Measurements from ENCODE around the gene XXYLT1.
"Not testable (repeated sequence)": the region's sequence is repeated elsewhere in the genome, so short reads cannot be mapped to it uniquely, and the experiment has no call there.

The XXYLT1 gene

GRCh38 chr3:195207056-195207455 lies 63.9 kb downstream of the XXYLT1 start:
- DNase-seq, result no peak

- no peak for DNase-seq
Measured at GRCh38 chr3:195204360-195205163, 66.4 kb downstream of the XXYLT1 start.

- no peak for DNase-seq
Measured at GRCh38 chr3:195203606-195204005, 67.4 kb downstream of the XXYLT1 start.

GRCh38 chr3:195201295-195201694 lies 69.7 kb downstream of the XXYLT1 start:
- DNase-seq, result no peak

- DNase-seq, result no peak
Measured at GRCh38 chr3:195200010-195200822, 70.7 kb downstream of the XXYLT1 start.

- DNase-seq, result no peak
Measured at GRCh38 chr3:195198426-195199346, 72.3 kb downstream of the XXYLT1 start.

- no peak for DNase-seq
Measured at GRCh38 chr3:195197765-195198425, 73.1 kb downstream of the XXYLT1 start.

- DNase-seq, result no peak
Measured at GRCh38 chr3:195196266-195196665, 74.7 kb downstream of the XXYLT1 start.

- no peak for DNase-seq
Measured at GRCh38 chr3:195195321-195196209, 75.4 kb downstream of the XXYLT1 start.

- no peak for DNase-seq
Measured at GRCh38 chr3:195194559-195195206, 76.3 kb downstream of the XXYLT1 start.

GRCh38 chr3:195191580-195191979 lies 79.4 kb downstream of the XXYLT1 start:
- DNase-seq, result no peak

- DNase-seq, result no peak
Measured at GRCh38 chr3:195189821-195190220, 81.1 kb downstream of the XXYLT1 start.

GRCh38 chr3:195188426-195188927 lies 82.5 kb downstream of the XXYLT1 start:
- DNase-seq, result no peak

- no peak for DNase-seq
Measured at GRCh38 chr3:195187609-195188425, 83.1 kb downstream of the XXYLT1 start.

- not testable (repeated sequence) for DNase-seq
Measured at GRCh38 chr3:195186710-195187047, 84.3 kb downstream of the XXYLT1 start.

- DNase-seq, result no peak
Measured at GRCh38 chr3:195186041-195186709, 84.8 kb downstream of the XXYLT1 start.

- no peak for DNase-seq
Measured at GRCh38 chr3:195185583-195185982, 85.4 kb downstream of the XXYLT1 start.

GRCh38 chr3:195184716-195185421 lies 86.1 kb downstream of the XXYLT1 start:
- DNase-seq, result no peak
